Stomach (tissue), 4 donors: ENCODE results near the gene CENPP.

ENCODE experiments used
- POLR2A ChIP-seq, 4 donors: fragments of 450-650 bp; IDR thresholded peaks; one replicate each; pipeline ENCODE4 v1.6.1; 2016; ENCODE audit warnings: antibody characterized with exemption in 4 of 4, control low read depth in 2 of 4, mild to moderate bottlenecking in 1 of 4, moderate library complexity in 1 of 4
- TF ChIP-seq, protein P1 (sequence below), 7 experiments: fragments of 450-650 bp in 4 of 7; fragments of 200-600 bp in 3 of 7; sonication (generic) in 3 of 7; IDR thresholded peaks; one replicate each; pipeline ENCODE4 v1.5.1; 2016 to 2019; ENCODE audit warnings: antibody characterized with exemption in 7 of 7, control low read depth in 2 of 7, mild to moderate bottlenecking in 1 of 7

DNA sequence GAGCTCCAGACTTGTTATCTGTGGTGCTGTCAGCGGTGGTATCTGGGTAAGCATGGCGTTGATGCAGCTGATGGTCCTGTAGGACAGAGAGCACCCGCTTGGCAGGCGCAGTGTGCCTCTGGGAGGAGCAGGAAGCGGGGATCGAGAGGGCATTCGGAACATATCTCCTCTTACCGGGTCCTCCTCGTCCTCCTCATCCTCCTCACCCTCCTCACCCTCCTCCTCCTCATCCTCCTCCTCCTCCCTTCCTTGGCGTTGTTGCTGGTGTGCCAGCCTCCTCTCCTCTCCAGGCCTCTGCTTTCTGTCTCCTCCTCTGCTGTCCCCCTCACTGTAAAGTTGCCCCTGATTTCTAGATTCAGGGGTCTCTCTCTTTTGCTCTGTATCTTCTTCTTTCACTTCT is 188.9 kb downstream of the CENPP start:
- no peak for TF ChIP-seq POLR2A (IDR thresholded peaks at IDR 0.05)
- TF ChIP-seq, protein P1, sequence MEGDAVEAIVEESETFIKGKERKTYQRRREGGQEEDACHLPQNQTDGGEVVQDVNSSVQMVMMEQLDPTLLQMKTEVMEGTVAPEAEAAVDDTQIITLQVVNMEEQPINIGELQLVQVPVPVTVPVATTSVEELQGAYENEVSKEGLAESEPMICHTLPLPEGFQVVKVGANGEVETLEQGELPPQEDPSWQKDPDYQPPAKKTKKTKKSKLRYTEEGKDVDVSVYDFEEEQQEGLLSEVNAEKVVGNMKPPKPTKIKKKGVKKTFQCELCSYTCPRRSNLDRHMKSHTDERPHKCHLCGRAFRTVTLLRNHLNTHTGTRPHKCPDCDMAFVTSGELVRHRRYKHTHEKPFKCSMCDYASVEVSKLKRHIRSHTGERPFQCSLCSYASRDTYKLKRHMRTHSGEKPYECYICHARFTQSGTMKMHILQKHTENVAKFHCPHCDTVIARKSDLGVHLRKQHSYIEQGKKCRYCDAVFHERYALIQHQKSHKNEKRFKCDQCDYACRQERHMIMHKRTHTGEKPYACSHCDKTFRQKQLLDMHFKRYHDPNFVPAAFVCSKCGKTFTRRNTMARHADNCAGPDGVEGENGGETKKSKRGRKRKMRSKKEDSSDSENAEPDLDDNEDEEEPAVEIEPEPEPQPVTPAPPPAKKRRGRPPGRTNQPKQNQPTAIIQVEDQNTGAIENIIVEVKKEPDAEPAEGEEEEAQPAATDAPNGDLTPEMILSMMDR (IDR thresholded peaks at IDR 0.05): no peak
